Measurements from ENCODE around the gene CELA2A.
"Not testable (repeated sequence)": the region's sequence is repeated elsewhere in the genome, so short reads cannot be mapped to it uniquely, and the experiment has no call there.

The CELA2A gene

GRCh38 chr1:15445390-15446122 lies 11.0 kb upstream of the CELA2A start:
- no peak for DNase-seq

GRCh38 chr1:15446212-15446611 lies 10.3 kb upstream of the CELA2A start:
- DNase-seq = no peak

- no peak for DNase-seq
Observed at GRCh38 chr1:15448877-15449462, 7.6 kb upstream of the CELA2A start.

- DNase-seq = no peak
Observed at GRCh38 chr1:15449567-15449966, 7.0 kb upstream of the CELA2A start.

GRCh38 chr1:15451014-15451722 lies 5.4 kb upstream of the CELA2A start:
- no peak for DNase-seq

GRCh38 chr1:15452216-15452615 lies 4.3 kb upstream of the CELA2A start:
- no peak for DNase-seq

- no peak for DNase-seq
Observed at GRCh38 chr1:15452866-15453571, 3.5 kb upstream of the CELA2A start.

- DNase-seq = no peak
Observed at GRCh38 chr1:15453734-15454133, 2.8 kb upstream of the CELA2A start.

GRCh38 chr1:15454256-15454655 lies 2.3 kb upstream of the CELA2A start:
- no peak for DNase-seq

GRCh38 chr1:15455522-15455921 lies 1.0 kb upstream of the CELA2A start:
- no peak for DNase-seq

- no peak for DNase-seq
Observed at GRCh38 chr1:15457585-15457984, 1.1 kb downstream of the CELA2A start.

GRCh38 chr1:15458388-15458787 lies 1.9 kb downstream of the CELA2A start:
- DNase-seq = not testable (repeated sequence)

GRCh38 chr1:15459771-15460707 lies 3.5 kb downstream of the CELA2A start:
- no peak for DNase-seq

GRCh38 chr1:15460708-15461095 lies 4.2 kb downstream of the CELA2A start:
- no peak for DNase-seq

GRCh38 chr1:15463064-15463800 lies 6.7 kb downstream of the CELA2A start:
- DNase-seq = not testable (repeated sequence)

GRCh38 chr1:15463926-15464322 lies 7.4 kb downstream of the CELA2A start:
- not testable (repeated sequence) for DNase-seq

- DNase-seq = no peak
Observed at GRCh38 chr1:15465674-15466073, 9.1 kb downstream of the CELA2A start.

- DNase-seq = not testable (repeated sequence)
Observed at GRCh38 chr1:15466955-15467625, 10.6 kb downstream of the CELA2A start.

- no peak for DNase-seq
Observed at GRCh38 chr1:15468145-15468544, 11.6 kb downstream of the CELA2A start.

- no peak for DNase-seq
Observed at GRCh38 chr1:15469361-15469760, 12.8 kb downstream of the CELA2A start.

Measured in NCI-H524 treated with DMSO at 0.1 percent for 48 hours (cell line).